ENCODE results near the gene VPS13D. TPM values are rescaled to one million over a fixed set of nuclear protein-coding genes. Genes with fewer than 3 reads are reported as not detected.

VPS13D gene
- total and polyA plus RNA-seq, 2 experiments from 2014 or later = 10.7 to 34.9 TPM

GRCh38 chr1:12219800-12220199 lies 10.0 kb upstream of the VPS13D start:
- Histone ChIP-seq H3K27ac (ENCODE audit: low read depth) (no peak overlapping the region), H3F3A (replicated peaks; ENCODE audit: low read depth) (no peaks in the 10 kb centered on the region), H4K20me1 (replicated peaks; ENCODE audit: insufficient read depth) (no peaks in the 10 kb centered on the region), H3K4me3 (no peak overlapping the region), H2AFZ (no peak overlapping the region), H3K27me3 (ENCODE audit: insufficient read depth) (no peaks in the 10 kb centered on the region), H3K4me2 (no peak overlapping the region), H3K9me2 (ENCODE audit: insufficient read depth) (no peaks in the 10 kb centered on the region), H3K79me2 (replicated peaks; ENCODE audit: insufficient read depth) (no peaks in the 10 kb centered on the region), H3K4me1 (ENCODE audit: insufficient read depth) (no peaks in the 10 kb centered on the region), H3K36me3 (ENCODE audit: insufficient read depth) (no peaks in the 10 kb centered on the region)
- no peak for DNase-seq (ENCODE audit: low spot score)
- peaks cover 8% of the 10 kb centered on the region for H3K36me3 Mint-ChIP-seq (ENCODE audit: low read depth)
- no peak overlapping the region for H3K4me3 Mint-ChIP-seq
- no peak for ATAC-seq
- no peaks in the 10 kb centered on the region for H3K4me1 Mint-ChIP-seq
- TF ChIP-seq EZH2phosphoT487 (IDR thresholded peaks at IDR 0.05; ENCODE audit: unreplicated experiment) = no peak
- TF ChIP-seq ZNF114 (CRISPR knock-in tag; IDR thresholded peaks at IDR 0.05) = no peak
- TF ChIP-seq CREB1 (CRISPR knock-in tag; IDR thresholded peaks at IDR 0.05; ENCODE audit: low read depth) = no peak
- TF ChIP-seq ETS1 (IDR thresholded peaks at IDR 0.05) = no peak
- TF ChIP-seq ZNF331 (CRISPR knock-in tag; IDR thresholded peaks at IDR 0.05; ENCODE audit: low read depth) = no peak
- TF ChIP-seq STAT1 (IDR thresholded peaks at IDR 0.05; ENCODE audit: unreplicated experiment) = no peak
- TF ChIP-seq JUNB (IDR thresholded peaks at IDR 0.05; ENCODE audit: unreplicated experiment) = no peak
- TF ChIP-seq POLR2AphosphoS5 (IDR thresholded peaks at IDR 0.05; ENCODE audit: low read depth) = no peak
- TF ChIP-seq ZNF462 (CRISPR knock-in tag; IDR thresholded peaks at IDR 0.05) = no peak
- no peak for TF ChIP-seq CTCF (conservative IDR thresholded peaks at IDR 0.05; ENCODE audit: low read depth in 2 of 2)
- TF ChIP-seq NANOG (IDR thresholded peaks at IDR 0.05; ENCODE audit: borderline replicate concordance) = no peak
- no peak for TF ChIP-seq REST (IDR thresholded peaks at IDR 0.05; ENCODE audit: unreplicated experiment)
- no peak for TF ChIP-seq EZH2 (IDR thresholded peaks at IDR 0.05; ENCODE audit: low read depth, unreplicated experiment)
- no peak overlapping the region for H3K27ac Mint-ChIP-seq
- H3K27me3 Mint-ChIP-seq (ENCODE audit: insufficient read depth, low read depth, poor library complexity) = peaks cover 5% of the 10 kb centered on the region
- H3K9me3 Mint-ChIP-seq = peaks cover 51% of the 10 kb centered on the region

Data from GM23338 (cell line).